SK-N-SH treated with all-trans-retinoic acid at 6 μM for 48 hours (cell line): Measurements from ENCODE around the gene STAG1.

Experiments used
- ARNTL ChIP-seq: fragments of 450-650 bp; formaldehyde crosslinking; IDR thresholded peaks from 2 replicates; pipeline ENCODE4 v1.5.0; 2020; ENCODE audit warnings: low read depth, mild to moderate bottlenecking, moderate library complexity, borderline replicate concordance
- ZNF8 ChIP-seq: fragments of 450-650 bp; formaldehyde crosslinking; IDR thresholded peaks from 2 replicates; pipeline ENCODE4 v1.5.0; 2020; ENCODE audit warnings: mild to moderate bottlenecking, moderate library complexity

DNA sequence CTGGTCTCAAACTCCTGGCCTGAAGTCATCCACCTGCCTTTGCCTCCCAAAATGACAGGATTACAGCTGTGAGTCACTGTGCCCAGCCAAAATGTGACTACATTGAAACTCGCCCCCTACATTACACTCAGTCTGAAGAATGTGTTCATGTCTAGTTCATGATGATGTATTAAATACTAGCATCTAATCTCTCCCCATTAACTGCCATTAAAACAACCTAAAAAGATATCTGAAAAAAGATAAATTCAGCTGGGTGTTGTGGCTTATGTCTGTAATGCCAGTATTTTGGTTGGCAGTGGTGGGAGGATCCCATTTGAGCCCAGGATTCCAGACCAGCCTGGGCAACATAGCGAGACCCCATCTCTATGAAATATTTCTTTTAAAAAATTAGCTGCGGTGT lies 342.6 kb downstream of the STAG1 start:
- TF ChIP-seq ZNF8 (CRISPR knock-in tag) (no peak), ARNTL (no peak)
